Measurements from ENCODE around the gene LUC7L3.

Gene LUC7L3

DNA sequence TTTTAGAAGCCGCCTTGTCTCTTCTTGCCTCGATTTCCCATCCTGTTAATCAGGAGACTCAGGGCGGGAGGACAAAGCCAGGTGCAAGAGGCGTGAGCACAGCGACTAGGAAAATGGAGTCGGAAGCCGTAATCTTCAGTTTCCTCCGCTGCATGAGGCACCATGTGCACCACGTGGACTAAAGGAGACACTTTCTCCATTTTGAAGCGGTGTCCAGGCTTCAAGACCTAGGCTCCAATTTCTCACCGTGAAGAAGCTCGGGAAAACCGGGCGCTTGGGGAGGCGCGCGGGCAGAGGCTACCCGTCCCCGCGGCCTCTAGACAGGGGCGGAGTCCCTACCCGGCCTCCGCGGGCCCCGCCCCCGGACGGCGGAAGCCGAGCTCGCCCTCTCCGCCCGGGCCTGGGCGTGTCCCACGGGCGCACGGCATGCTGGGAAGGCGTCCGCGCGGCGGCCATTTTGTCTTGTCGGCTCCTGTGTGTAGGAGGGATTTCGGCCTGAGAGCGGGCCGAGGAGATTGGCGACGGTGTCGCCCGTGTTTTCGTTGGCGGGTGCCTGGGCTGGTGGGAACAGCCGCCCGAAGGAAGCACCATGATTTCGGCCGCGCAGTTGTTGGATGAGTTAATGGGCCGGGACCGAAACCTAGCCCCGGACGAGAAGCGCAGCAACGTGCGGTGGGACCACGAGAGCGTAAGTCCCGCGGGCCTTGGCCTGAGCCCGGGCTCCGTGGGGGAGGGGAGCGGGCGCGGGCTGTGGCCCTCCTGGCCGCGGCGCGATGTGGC, at the start of gene LUC7L3 (continued):
- TF ChIP-seq ZBTB17 (tag by site-specific recombination; IDR thresholded peaks at IDR 0.05) (peak; percentile 63), ZNF830 (tag by site-specific recombination; IDR thresholded peaks at IDR 0.05; ENCODE audit: low read depth) (no peak), ZNF302 (tag by site-specific recombination; IDR thresholded peaks at IDR 0.05; ENCODE audit: low read depth) (no peak), TRIM28 (IDR thresholded peaks at IDR 0.05; ENCODE audit: borderline replicate concordance, low read length) (no peak), ZNF23 (tag by site-specific recombination; IDR thresholded peaks at IDR 0.05; ENCODE audit: borderline replicate concordance) (no peak), ZNF274 (IDR thresholded peaks at IDR 0.05; ENCODE audit: low read length) (no peak), ZNF274 (tag by site-specific recombination; IDR thresholded peaks at IDR 0.05; ENCODE audit: borderline replicate concordance) (no peak), ZNF629 (tag by site-specific recombination; IDR thresholded peaks at IDR 0.05) (peak; percentile 71), ZNF426 (tag by site-specific recombination; IDR thresholded peaks at IDR 0.05) (no peak), ZNF221 (tag by site-specific recombination; IDR thresholded peaks at IDR 0.05; ENCODE audit: borderline replicate concordance) (no peak), YY2 (tag by site-specific recombination; IDR thresholded peaks at IDR 0.05) (peak; percentile 86), ZNF560 (tag by site-specific recombination; IDR thresholded peaks at IDR 0.05; ENCODE audit: borderline replicate concordance) (no peak), ZNF433 (tag by site-specific recombination; IDR thresholded peaks at IDR 0.05; ENCODE audit: low read depth) (no peak), ZNF114 (tag by site-specific recombination; IDR thresholded peaks at IDR 0.05) (no peak), SALL2 (tag by site-specific recombination; IDR thresholded peaks at IDR 0.05; ENCODE audit: borderline replicate concordance) (no peak), ZBTB1 (tag by site-specific recombination; IDR thresholded peaks at IDR 0.05) (no peak), ZNF548 (tag by site-specific recombination; IDR thresholded peaks at IDR 0.05) (no peak), ZNF707 (tag by site-specific recombination; IDR thresholded peaks at IDR 0.05) (no peak), HOXC10 (CRISPR knock-in tag; IDR thresholded peaks at IDR 0.05) (no peak)
- TF ChIP-seq, protein P1, sequence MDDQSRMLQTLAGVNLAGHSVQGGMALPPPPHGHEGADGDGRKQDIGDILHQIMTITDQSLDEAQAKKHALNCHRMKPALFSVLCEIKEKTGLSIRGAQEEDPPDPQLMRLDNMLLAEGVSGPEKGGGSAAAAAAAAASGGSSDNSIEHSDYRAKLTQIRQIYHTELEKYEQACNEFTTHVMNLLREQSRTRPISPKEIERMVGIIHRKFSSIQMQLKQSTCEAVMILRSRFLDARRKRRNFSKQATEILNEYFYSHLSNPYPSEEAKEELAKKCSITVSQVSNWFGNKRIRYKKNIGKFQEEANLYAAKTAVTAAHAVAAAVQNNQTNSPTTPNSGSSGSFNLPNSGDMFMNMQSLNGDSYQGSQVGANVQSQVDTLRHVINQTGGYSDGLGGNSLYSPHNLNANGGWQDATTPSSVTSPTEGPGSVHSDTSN (CRISPR knock-in tag; IDR thresholded peaks at IDR 0.05), result peak; percentile 94
- TF ChIP-seq, protein P2, sequence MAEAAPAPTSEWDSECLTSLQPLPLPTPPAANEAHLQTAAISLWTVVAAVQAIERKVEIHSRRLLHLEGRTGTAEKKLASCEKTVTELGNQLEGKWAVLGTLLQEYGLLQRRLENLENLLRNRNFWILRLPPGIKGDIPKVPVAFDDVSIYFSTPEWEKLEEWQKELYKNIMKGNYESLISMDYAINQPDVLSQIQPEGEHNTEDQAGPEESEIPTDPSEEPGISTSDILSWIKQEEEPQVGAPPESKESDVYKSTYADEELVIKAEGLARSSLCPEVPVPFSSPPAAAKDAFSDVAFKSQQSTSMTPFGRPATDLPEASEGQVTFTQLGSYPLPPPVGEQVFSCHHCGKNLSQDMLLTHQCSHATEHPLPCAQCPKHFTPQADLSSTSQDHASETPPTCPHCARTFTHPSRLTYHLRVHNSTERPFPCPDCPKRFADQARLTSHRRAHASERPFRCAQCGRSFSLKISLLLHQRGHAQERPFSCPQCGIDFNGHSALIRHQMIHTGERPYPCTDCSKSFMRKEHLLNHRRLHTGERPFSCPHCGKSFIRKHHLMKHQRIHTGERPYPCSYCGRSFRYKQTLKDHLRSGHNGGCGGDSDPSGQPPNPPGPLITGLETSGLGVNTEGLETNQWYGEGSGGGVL (tag by site-specific recombination; IDR thresholded peaks at IDR 0.05), result no peak
- TF ChIP-seq, protein P3, sequence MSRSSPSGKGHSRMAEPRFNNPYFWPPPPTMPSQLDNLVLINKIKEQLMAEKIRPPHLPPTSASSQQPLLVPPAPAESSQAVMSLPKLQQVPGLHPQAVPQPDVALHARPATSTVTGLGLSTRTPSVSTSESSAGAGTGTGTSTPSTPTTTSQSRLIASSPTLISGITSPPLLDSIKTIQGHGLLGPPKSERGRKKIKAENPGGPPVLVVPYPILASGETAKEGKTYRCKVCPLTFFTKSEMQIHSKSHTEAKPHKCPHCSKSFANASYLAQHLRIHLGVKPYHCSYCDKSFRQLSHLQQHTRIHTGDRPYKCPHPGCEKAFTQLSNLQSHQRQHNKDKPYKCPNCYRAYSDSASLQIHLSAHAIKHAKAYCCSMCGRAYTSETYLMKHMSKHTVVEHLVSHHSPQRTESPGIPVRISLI (tag by site-specific recombination; IDR thresholded peaks at IDR 0.05), result no peak
- TF ChIP-seq, protein P4, sequence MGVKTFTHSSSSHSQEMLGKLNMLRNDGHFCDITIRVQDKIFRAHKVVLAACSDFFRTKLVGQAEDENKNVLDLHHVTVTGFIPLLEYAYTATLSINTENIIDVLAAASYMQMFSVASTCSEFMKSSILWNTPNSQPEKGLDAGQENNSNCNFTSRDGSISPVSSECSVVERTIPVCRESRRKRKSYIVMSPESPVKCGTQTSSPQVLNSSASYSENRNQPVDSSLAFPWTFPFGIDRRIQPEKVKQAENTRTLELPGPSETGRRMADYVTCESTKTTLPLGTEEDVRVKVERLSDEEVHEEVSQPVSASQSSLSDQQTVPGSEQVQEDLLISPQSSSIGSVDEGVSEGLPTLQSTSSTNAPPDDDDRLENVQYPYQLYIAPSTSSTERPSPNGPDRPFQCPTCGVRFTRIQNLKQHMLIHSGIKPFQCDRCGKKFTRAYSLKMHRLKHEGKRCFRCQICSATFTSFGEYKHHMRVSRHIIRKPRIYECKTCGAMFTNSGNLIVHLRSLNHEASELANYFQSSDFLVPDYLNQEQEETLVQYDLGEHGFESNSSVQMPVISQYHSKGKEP (tag by site-specific recombination; IDR thresholded peaks at IDR 0.05), result no peak
- TF ChIP-seq, protein P5, sequence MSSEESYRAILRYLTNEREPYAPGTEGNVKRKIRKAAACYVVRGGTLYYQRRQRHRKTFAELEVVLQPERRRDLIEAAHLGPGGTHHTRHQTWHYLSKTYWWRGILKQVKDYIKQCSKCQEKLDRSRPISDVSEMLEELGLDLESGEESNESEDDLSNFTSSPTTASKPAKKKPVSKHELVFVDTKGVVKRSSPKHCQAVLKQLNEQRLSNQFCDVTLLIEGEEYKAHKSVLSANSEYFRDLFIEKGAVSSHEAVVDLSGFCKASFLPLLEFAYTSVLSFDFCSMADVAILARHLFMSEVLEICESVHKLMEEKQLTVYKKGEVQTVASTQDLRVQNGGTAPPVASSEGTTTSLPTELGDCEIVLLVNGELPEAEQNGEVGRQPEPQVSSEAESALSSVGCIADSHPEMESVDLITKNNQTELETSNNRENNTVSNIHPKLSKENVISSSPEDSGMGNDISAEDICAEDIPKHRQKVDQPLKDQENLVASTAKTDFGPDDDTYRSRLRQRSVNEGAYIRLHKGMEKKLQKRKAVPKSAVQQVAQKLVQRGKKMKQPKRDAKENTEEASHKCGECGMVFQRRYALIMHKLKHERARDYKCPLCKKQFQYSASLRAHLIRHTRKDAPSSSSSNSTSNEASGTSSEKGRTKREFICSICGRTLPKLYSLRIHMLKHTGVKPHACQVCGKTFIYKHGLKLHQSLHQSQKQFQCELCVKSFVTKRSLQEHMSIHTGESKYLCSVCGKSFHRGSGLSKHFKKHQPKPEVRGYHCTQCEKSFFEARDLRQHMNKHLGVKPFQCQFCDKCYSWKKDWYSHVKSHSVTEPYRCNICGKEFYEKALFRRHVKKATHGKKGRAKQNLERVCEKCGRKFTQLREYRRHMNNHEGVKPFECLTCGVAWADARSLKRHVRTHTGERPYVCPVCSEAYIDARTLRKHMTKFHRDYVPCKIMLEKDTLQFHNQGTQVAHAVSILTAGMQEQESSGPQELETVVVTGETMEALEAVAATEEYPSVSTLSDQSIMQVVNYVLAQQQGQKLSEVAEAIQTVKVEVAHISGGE (tag by site-specific recombination; conservative IDR thresholded peaks at IDR 0.05; ENCODE audit: low read depth), result peak; percentile 70
- TF ChIP-seq, protein P6, sequence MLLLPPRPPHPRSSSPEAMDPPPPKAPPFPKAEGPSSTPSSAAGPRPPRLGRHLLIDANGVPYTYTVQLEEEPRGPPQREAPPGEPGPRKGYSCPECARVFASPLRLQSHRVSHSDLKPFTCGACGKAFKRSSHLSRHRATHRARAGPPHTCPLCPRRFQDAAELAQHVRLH (tag by site-specific recombination; IDR thresholded peaks at IDR 0.05), result peak; percentile 55; the same call in 1 of the 2 replicates
